NB4 (cell line): Measurements from ENCODE around the gene MS4A15.

ENCODE experiments used
- DNase-seq: peaks from one replicate; pipeline ENCODE4 v3.0.0; 2010; ENCODE audit warnings: low read depth
- H3K4me3 ChIP-seq: one replicate; pipeline ENCODE4 v1.5.1; 2011; ENCODE audit warnings: mild to moderate bottlenecking, low read depth, low read length, moderate library complexity
- CTCF ChIP-seq: IDR thresholded peaks from one replicate; pipeline ENCODE4 v1.5.1; 2012; ENCODE audit warnings: low read depth, low read length
- MAX ChIP-seq: IDR thresholded peaks from 2 replicates; pipeline ENCODE4 v1.6.1; 2011; ENCODE audit warnings: low read depth, low read length
- MYC ChIP-seq: IDR thresholded peaks from 2 replicates; pipeline ENCODE4 v1.6.1; 2011; ENCODE audit warnings: low read depth, low read length
- POLR2A ChIP-seq: IDR thresholded peaks from 2 replicates; pipeline ENCODE4 v1.6.1; 2011; ENCODE audit warnings: mild to moderate bottlenecking; ENCODE audit not compliant: insufficient read length; ENCODE audit errors: extremely low read depth

MS4A15 gene

GRCh38 chr11:60792521-60792920, 35.9 kb downstream of the MS4A15 start:
- TF ChIP-seq MAX = no peak
- no peak for DNase-seq

GRCh38 chr11:60795291-60795690, 38.6 kb downstream of the MS4A15 start:
- TF ChIP-seq MAX (no peak), POLR2A (no peak), MYC (no peak), CTCF (no peak)
- DNase-seq = no peak
- no peak overlapping the region for H3K4me3 ChIP-seq

More at GRCh38 chr11:60792521-60792920, 35.9 kb downstream of the MS4A15 start:
- H3K4me3 ChIP-seq = no peak overlapping the region

GRCh38 chr11:60797846-60798630, 41.4 kb downstream of the MS4A15 start:
- TF ChIP-seq MYC = no peak
- TF ChIP-seq MAX = no peak
- TF ChIP-seq POLR2A = no peak
- no peak for TF ChIP-seq CTCF
- no peak for DNase-seq
- no peak overlapping the region for H3K4me3 ChIP-seq

GRCh38 chr11:60798631-60799030, 42.0 kb downstream of the MS4A15 start:
- no peak overlapping the region for H3K4me3 ChIP-seq
- DNase-seq = no peak
- TF ChIP-seq POLR2A (no peak), MAX (no peak), CTCF (no peak), MYC (no peak)

GRCh38 chr11:60801194-60801593, 44.5 kb downstream of the MS4A15 start:
- DNase-seq = no peak

More at GRCh38 chr11:60801194-60801593, 44.5 kb downstream of the MS4A15 start:
- H3K4me3 ChIP-seq = no peak overlapping the region
- TF ChIP-seq POLR2A (no peak), CTCF (no peak), MYC (no peak), MAX (no peak)
